Neutrophil (primary cell): ENCODE measurements around the gene STXBP2.
A peak's percentile ranks its signal among the peaks of the same experiment; 100 is the strongest.

Experiments used
- H3K27ac ChIP-seq: fragments of 200-600 bp; sonication (generic); 2 replicates; pipeline ENCODE4 v1.5.1; 2016; ENCODE audit warnings: mild to moderate bottlenecking, moderate library complexity
- H3K27me3 ChIP-seq: fragments of 200-600 bp; sonication (generic); 2 replicates; pipeline ENCODE4 v1.6.0; 2016; ENCODE audit warnings: mild to moderate bottlenecking
- H3K36me3 ChIP-seq: fragments of 200-600 bp; sonication (generic); 2 replicates; pipeline ENCODE4 v1.5.1; 2017
- H3K4me1 ChIP-seq, 2 experiments: fragments of 200-600 bp in 1 of 2; sonication (generic) in 1 of 2; 1 replicate in 1 of 2; 2 replicates in 1 of 2; pipeline versions ENCODE4 v1.5.1 to v1.6.1; 2013 to 2016; ENCODE audit warnings: low read depth in 1 of 2, low read length in 1 of 2, mild to moderate bottlenecking in 1 of 2, moderate library complexity in 1 of 2; ENCODE audit not compliant: control insufficient read depth in 1 of 2, insufficient read depth in 1 of 2
- H3K4me3 ChIP-seq, 2 experiments: fragments of 200-600 bp in 1 of 2; sonication (generic) in 1 of 2; 1 replicate in 1 of 2; 2 replicates in 1 of 2; pipeline ENCODE4 v1.5.1; 2013 to 2016; ENCODE audit warnings: low read depth in 1 of 2, low read length in 1 of 2, mild to moderate bottlenecking in 1 of 2, moderate library complexity in 1 of 2
- H3K9me3 ChIP-seq: fragments of 200-600 bp; sonication (generic); 2 replicates; pipeline ENCODE4 v1.5.1; 2016
- CTCF ChIP-seq: fragments of 200-600 bp; sonication (generic); IDR thresholded peaks from 2 replicates; pipeline ENCODE4 v1.5.1; 2016; ENCODE audit warnings: antibody characterized with exemption

Gene STXBP2

GRCh38 chr19:7645656-7646425 lies 8.9 kb downstream of the STXBP2 start:
- H3K4me3 ChIP-seq, result peak overlapping the region; percentile 28 to 51
- no peak for TF ChIP-seq CTCF
- H3K27me3 ChIP-seq, result no peaks in the 10 kb centered on the region
- H3K4me1 ChIP-seq, result peaks cover 36 to 37% of the 10 kb centered on the region in 2 experiments
- H3K9me3 ChIP-seq, result no peaks in the 10 kb centered on the region
- peaks cover 74% of the 10 kb centered on the region for H3K36me3 ChIP-seq
- peak overlapping the region; percentile 78 for H3K27ac ChIP-seq

- Histone ChIP-seq H3K4me1 (peaks cover 36% of the 10 kb centered on the region in 2 experiments), H3K36me3 (peaks cover 69% of the 10 kb centered on the region), H3K9me3 (no peaks in the 10 kb centered on the region), H3K27ac (peak overlapping the region; percentile 78), H3K4me3 (peak overlapping the region in 1 of 2 experiments; percentile 51), H3K27me3 (no peaks in the 10 kb centered on the region)
- no peak for TF ChIP-seq CTCF
These were observed 9.5 kb downstream of the STXBP2 start for GRCh38 chr19:7646426-7646700.

GRCh38 chr19:7647156-7647555 lies 10.2 kb downstream of the STXBP2 start:
- Histone ChIP-seq H3K4me1 (peaks cover 40 to 42% of the 10 kb centered on the region in 2 experiments), H3K9me3 (no peaks in the 10 kb centered on the region), H3K4me3 (no peak overlapping the region), H3K36me3 (peaks cover 61% of the 10 kb centered on the region), H3K27ac (peak overlapping the region; percentile 78), H3K27me3 (no peaks in the 10 kb centered on the region)
- TF ChIP-seq CTCF, result no peak

GRCh38 chr19:7648265-7649014 lies 11.5 kb downstream of the STXBP2 start:
- Histone ChIP-seq H3K4me1 (peaks cover 45 to 53% of the 10 kb centered on the region in 2 experiments), H3K27ac (peak overlapping the region; percentile 78), H3K36me3 (peaks cover 49% of the 10 kb centered on the region), H3K4me3 (no peak overlapping the region), H3K9me3 (no peaks in the 10 kb centered on the region), H3K27me3 (no peaks in the 10 kb centered on the region)
- TF ChIP-seq CTCF, result no peak

- Histone ChIP-seq H3K27ac (no peak overlapping the region), H3K9me3 (no peaks in the 10 kb centered on the region), H3K27me3 (no peaks in the 10 kb centered on the region), H3K36me3 (peaks cover 36% of the 10 kb centered on the region), H3K4me3 (no peak overlapping the region), H3K4me1 (peaks cover 51 to 53% of the 10 kb centered on the region in 2 experiments)
- TF ChIP-seq CTCF, result no peak
These were observed 13.2 kb downstream of the STXBP2 start for GRCh38 chr19:7650148-7650547.
